Measurements from ENCODE around the gene DQX1.

DQX1 gene

GRCh38 chr2:74510272-74510671 lies 15.8 kb downstream of the DQX1 start:
- DNase-seq = no peak

- no peak for DNase-seq
Measured at GRCh38 chr2:74507926-74508520, 18.0 kb downstream of the DQX1 start.

- peak; percentile 99 for DNase-seq
Measured at GRCh38 chr2:74507145-74507925, 18.7 kb downstream of the DQX1 start, which contains the start of gene PCGF1. Gene PCGF1 (minus strand): TSS chr2:74507695. CDS start chr2:74507668, 27 bp downstream.

GRCh38 chr2:74505448-74506246 lies 20.4 kb downstream of the DQX1 start:
- no peak for DNase-seq

- DNase-seq = no peak
Measured at GRCh38 chr2:74504591-74504990, 21.4 kb downstream of the DQX1 start.

- no peak for DNase-seq
Measured at GRCh38 chr2:74503506-74504475, 22.2 kb downstream of the DQX1 start.

GRCh38 chr2:74502720-74503505 lies 23.1 kb downstream of the DQX1 start:
- peak; percentile 23 for DNase-seq

- DNase-seq = no peak
Measured at GRCh38 chr2:74502147-74502719, 23.8 kb downstream of the DQX1 start.

- no peak for DNase-seq
Measured at GRCh38 chr2:74501335-74502071, 24.5 kb downstream of the DQX1 start.

- no peak for DNase-seq
Measured at GRCh38 chr2:74500578-74500946, 25.5 kb downstream of the DQX1 start.

GRCh38 chr2:74499940-74500577 lies 26.0 kb downstream of the DQX1 start:
- DNase-seq = no peak

- peak; percentile 41 for DNase-seq
Measured at GRCh38 chr2:74499267-74499939, 26.6 kb downstream of the DQX1 start, which contains the start of gene LBX2. Gene LBX2 (minus strand): TSS chr2:74499603. CDS start chr2:74499537, 66 bp downstream.

- DNase-seq = no peak
Measured at GRCh38 chr2:74498500-74499266, 27.3 kb downstream of the DQX1 start.

- DNase-seq = peak; percentile 27
Measured at GRCh38 chr2:74497777-74498499, 28.1 kb downstream of the DQX1 start.

- no peak for DNase-seq
Measured at GRCh38 chr2:74496997-74497776, 28.8 kb downstream of the DQX1 start.

- DNase-seq = no peak
Measured at GRCh38 chr2:74495440-74495839, 30.6 kb downstream of the DQX1 start.

GRCh38 chr2:74493546-74493945 lies 32.5 kb downstream of the DQX1 start:
- no peak for DNase-seq
